Measurements from ENCODE around the gene TSHZ2.

Gene TSHZ2

GRCh38 chr20:53245574-53245973, 273.4 kb downstream of the TSHZ2 start:
- no peak for DNase-seq (ENCODE audit: low read depth)

GRCh38 chr20:53247468-53248103, 275.4 kb downstream of the TSHZ2 start:
- DNase-seq (ENCODE audit: low read depth) = no peak

GRCh38 chr20:53250456-53250855, 278.3 kb downstream of the TSHZ2 start:
- no peak for DNase-seq (ENCODE audit: low read depth)

DNA sequence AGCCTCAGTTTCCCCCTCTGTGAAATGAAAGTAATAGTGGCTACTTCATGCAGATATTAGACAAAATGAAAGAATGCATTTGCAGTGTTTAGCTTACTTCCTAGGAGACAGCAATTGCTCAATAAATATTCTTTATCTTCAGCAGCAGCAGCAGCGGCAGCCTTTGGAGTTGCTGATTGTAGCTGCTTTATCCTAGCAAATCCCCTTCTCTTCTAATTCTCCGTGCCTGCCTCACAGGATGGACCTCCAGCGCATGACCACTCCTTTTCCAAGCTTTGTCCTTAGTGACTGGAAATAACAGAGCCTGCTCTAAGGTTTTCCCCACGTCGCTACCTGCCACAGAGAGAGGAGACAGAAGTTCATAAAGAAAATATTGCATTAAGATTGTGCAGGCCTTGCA, 279.8 kb downstream of the TSHZ2 start:
- no peak for DNase-seq (ENCODE audit: low read depth)

DNA sequence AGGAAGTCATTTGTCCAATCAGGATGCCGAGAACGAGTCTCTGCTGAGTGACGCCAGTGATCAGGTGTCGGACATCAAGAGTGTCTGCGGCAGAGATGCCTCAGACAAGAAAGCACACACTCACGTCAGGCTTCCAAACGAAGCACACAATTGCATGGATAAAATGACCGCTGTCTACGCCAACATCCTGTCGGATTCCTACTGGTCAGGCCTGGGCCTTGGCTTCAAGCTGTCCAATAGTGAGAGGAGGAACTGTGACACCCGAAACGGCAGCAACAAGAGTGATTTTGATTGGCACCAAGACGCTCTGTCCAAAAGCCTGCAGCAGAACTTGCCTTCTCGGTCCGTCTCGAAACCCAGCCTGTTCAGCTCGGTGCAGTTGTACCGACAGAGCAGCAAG, 281.5 kb downstream of the TSHZ2 start:
- no peak for DNase-seq (ENCODE audit: low read depth)

GRCh38 chr20:53255102-53255710, 283.0 kb downstream of the TSHZ2 start:
- no peak for DNase-seq (ENCODE audit: low read depth)

DNA sequence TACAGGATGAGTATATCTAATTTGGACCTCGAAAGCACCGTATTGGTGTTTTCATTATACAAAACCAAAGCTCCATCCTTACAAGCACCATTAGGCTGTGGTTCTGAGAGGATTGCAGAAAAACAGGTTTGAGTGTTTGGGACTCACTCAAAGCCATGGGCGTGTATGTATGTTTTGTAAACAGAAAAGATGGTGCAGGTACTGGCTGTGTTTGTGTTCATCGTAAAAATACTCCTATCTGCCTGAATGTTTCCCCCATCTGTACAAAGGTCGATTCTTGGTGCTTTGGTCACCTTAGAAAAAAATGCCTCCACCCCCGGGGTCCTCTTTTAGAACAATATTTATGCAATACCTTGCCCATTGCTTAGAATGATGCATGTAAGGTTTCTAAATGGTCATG, 286.6 kb downstream of the TSHZ2 start:
- DNase-seq (ENCODE audit: low read depth) = no peak

DNA sequence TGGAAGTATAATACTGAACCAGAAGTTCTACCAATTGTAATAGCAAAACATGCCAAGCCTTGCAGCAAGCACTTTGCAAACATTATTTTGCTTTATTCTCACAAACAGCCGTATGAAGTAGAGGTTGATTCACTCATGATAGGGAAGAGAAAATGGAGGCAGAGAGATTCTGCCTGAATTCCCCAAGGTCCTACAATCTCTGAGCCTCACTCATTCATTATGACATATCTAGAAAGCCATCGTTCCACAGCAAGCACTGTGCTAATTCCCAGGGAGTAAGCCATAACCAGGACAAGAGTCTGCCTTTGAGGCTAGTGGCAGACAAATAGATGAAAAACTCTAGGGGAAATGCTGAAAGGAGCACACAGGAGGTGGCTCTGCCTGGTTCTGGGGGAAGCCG, 288.0 kb downstream of the TSHZ2 start:
- DNase-seq (ENCODE audit: low read depth) = no peak

GRCh38 chr20:53260591-53260990, 288.4 kb downstream of the TSHZ2 start:
- DNase-seq (ENCODE audit: low read depth) = no peak

DNA sequence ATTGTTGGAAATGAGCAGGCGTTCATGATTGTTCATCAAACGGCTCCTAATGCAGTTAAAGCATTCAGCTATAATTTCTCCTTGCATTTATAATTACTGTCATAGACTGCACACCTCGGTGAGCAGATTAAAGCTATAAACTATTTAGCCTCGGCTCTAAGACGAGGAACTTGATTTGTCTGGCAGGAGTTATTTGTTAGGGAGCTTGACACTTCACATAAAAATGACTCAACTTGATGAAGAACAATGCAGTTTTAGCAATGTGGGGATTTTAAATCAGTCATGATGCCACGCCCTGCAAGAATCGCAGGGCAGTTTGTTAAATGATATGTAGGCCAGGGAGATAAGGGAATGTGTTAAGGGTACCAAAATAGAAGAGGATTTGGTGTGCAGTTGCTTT, 290.2 kb downstream of the TSHZ2 start:
- no peak for DNase-seq (ENCODE audit: low read depth)

- no peak for DNase-seq (ENCODE audit: low read depth)
Observed at GRCh38 chr20:53263554-53264438, 291.6 kb downstream of the TSHZ2 start.

DNA sequence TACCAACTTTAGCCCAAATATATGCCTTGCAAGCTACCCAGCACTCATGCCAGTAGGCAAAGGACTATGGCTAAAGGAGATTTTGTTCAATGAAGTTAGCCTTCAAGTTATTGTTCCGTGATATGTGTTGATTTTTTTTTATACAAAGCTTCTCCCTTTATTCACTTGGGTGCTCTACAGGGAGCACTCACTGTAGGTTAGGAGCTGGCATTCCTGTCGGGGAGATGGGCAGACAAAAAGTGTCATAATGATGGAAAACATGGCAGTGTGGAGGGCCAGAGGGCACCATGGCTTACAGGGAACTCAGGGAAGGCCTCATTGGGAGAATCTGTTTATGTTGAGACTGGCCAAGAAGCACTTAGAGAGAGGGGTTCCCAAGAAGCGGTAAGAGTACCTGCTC, 292.4 kb downstream of the TSHZ2 start:
- no peak for DNase-seq (ENCODE audit: low read depth)

- DNase-seq (ENCODE audit: low read depth) = no peak
Observed at GRCh38 chr20:53265304-53265875, 293.2 kb downstream of the TSHZ2 start.

DNA sequence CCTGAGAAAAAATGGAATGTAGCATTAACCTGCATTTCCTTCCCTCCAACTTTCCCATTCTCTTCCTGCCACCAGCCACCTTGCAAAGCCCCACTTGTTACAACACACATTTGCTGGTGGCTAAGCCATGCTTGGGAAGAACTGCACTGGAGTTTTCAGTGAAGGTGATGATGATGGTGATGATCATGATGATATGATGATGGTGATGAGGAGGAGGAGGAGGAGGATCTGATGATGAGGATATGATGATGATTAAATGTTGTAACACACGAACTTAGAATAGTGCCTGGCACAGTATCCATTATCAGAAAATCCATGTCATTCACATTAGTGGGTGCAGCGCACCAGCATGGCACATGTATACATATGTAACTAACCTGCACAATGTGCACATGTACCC, 297.2 kb downstream of the TSHZ2 start:
- no peak for DNase-seq (ENCODE audit: low read depth)

DNA sequence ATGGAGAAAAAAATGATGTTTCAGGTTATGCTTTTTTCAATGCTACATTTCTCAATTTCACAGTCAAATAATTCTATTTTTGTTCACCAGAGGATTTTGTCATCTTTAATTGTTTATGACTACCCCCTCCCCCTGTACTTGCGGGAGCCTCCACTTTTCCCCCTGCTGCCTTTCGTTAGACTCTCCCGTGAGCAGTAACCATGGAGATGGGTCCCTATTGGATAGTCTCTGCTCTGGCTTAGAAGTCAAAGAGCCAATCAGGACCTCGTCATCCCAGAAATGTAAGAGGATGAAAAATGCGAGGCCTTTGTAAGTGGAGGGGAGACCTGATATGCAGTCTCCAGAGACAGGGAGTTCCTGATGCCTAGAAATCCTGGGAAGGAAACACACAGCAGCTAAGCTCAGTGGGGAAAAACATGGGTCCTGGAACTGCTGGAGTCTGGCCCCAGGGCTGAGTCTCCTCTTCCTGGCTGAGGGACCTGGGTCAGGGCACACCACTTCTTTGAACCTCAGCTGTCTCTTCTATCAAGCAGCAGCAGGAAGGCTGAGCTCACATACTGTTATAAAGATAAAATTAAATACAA, 298.7 kb downstream of the TSHZ2 start:
- DNase-seq (ENCODE audit: low read depth) = no peak

GRCh38 chr20:53274365-53274764, 302.2 kb downstream of the TSHZ2 start:
- DNase-seq (ENCODE audit: low read depth) = no peak

DNA sequence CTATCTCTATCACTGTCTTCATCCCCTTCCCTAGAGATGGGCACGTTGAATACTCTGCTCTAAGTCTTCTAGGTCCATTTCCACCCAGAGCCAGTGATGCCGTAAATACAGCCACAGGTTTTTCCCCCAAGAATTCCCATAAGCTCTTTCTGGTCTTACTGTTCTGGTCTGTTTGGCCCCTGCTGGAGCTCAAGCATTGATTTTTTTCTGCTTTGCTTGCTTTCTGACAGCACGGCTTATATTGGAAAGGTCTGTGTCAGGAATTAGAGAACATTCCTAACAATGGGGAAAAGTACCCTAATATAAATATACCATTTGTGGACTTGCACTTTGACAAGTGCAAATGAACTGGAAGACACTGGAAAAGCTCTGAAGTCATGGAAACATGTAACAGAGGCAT, 302.6 kb downstream of the TSHZ2 start:
- no peak for DNase-seq (ENCODE audit: low read depth)

DNA sequence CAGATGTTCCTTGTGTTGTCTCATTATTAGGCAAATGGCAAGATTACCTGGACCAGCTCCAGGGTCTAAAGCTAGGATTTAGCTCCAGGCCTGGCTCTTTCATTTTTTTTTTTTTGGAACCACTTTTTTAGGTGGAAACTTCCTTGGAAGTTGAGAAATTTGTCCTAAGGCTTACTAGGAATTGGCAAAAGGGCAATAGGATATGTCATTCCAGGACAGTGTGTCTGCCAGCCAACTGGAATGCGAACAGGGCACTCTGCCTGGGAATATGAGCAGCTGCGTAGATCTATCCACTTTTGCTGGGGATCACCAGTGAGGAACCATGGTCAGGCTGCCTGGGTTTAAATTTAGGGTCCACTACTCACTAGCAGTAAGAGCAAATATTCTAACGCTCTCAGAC, 304.0 kb downstream of the TSHZ2 start:
- no peak for DNase-seq (ENCODE audit: low read depth)

DNA sequence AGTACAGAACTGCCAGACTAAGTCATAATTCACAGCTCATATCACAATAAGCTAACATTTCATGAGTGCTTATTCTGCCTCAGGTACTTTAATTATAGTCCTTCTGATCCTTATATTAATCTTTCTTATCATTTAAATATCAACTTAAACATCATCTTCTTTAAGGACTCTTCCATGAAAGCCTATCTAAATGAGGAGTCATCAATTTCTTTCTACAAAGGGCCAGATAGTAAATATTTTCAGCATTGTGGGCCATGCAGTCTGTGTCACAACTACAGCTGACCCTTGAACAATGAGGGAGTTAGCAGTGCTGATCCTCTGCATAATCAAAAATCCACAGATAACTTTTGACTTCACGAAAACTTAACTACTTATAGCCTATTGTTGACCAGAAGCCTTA, 306.4 kb downstream of the TSHZ2 start:
- DNase-seq (ENCODE audit: low read depth) = no peak

DNA sequence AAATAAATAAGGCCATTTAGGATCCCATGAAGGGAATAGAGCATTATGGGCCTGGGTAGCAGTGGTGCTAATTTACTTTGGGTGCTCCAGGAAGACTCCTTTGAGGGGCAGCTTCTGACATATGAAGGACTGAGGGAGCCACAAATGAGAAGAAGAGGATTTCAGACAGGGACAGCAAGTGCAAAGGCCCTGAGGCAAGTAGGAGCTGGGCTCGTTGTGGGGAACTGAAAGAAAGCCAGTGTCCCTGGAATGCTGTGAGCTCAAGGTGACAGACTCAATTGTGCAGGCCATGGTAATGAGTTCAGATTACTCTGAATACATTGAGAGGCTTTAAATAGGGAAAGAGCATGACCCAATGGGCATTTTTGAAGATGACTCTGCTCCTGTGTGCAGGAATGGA, 307.6 kb downstream of the TSHZ2 start:
- no peak for DNase-seq (ENCODE audit: low read depth)

GRCh38 chr20:53281557-53282117, 309.5 kb downstream of the TSHZ2 start:
- no peak for DNase-seq (ENCODE audit: low read depth)
